Measurements from ENCODE around the gene COL23A1.

DNA sequence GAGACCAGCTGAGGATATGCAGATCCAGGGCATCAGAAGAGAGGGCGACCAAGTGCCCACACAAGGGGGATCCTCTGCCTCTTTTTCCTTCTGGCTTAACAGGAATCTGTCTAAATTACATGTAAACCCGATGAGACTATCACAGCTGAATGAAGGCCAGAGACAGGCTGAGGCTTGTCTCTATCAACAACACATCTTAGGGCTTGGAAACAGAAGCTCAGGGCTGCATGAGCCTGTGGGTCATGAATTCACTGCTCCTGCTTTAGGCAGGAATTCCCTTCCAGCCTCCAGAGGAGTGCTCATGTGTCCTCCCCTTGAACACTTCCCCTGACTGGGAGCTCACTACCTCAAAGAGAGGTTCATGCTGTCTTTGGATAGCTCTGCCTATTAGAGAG lies 251.4 kb downstream of the COL23A1 start:
- TF ChIP-seq EZH2 (IDR thresholded peaks at IDR 0.05) (no peak), POLR2AphosphoS5 (IDR thresholded peaks at IDR 0.05; ENCODE audit: borderline replicate concordance, low read depth, low read length) (no peak)

Measured in SK-N-MC (cell line).